Measurements from ENCODE around the gene ASCC3.

- TF ChIP-seq CTCF (IDR thresholded peaks at IDR 0.05 in 2 of 3, conservative IDR thresholded peaks at IDR 0.05 in 1 of 3; ENCODE audit: borderline replicate concordance in 1 of 3, insufficient read depth in 1 of 3, low read depth in 2 of 3, low read length in 2 of 3) (no peak), POLR2A (IDR thresholded peaks at IDR 0.05; ENCODE audit: borderline replicate concordance, extremely low read depth, insufficient read depth, insufficient read length) (no peak), REST (IDR thresholded peaks at IDR 0.05; ENCODE audit: low read depth) (no peak), JUND (IDR thresholded peaks at IDR 0.05) (no peak), SP1 (IDR thresholded peaks at IDR 0.05; ENCODE audit: low read depth) (no peak), TCF7L2 (IDR thresholded peaks at IDR 0.05; ENCODE audit: borderline replicate concordance, extremely low read depth, insufficient read depth, insufficient read length) (no peak), CEBPB (IDR thresholded peaks at IDR 0.05; ENCODE audit: low read depth) (no peak), EZH2 (IDR thresholded peaks at IDR 0.05) (no peak), YY1 (IDR thresholded peaks at IDR 0.05; ENCODE audit: extremely low read depth, insufficient replicate concordance, low read depth, low read length) (no peak), POLR2AphosphoS5 (IDR thresholded peaks at IDR 0.05; ENCODE audit: low read depth, low read length) (no peak), MAX (IDR thresholded peaks at IDR 0.05) (no peak), EZH2phosphoT487 (IDR thresholded peaks at IDR 0.05; ENCODE audit: borderline replicate concordance) (no peak)
These were observed 112.2 kb downstream of the ASCC3 start for GRCh38 chr6:100768816-100769351.

All from HCT116 (cell line).